ENCODE results near the gene TUBD1.

Gene TUBD1

DNA sequence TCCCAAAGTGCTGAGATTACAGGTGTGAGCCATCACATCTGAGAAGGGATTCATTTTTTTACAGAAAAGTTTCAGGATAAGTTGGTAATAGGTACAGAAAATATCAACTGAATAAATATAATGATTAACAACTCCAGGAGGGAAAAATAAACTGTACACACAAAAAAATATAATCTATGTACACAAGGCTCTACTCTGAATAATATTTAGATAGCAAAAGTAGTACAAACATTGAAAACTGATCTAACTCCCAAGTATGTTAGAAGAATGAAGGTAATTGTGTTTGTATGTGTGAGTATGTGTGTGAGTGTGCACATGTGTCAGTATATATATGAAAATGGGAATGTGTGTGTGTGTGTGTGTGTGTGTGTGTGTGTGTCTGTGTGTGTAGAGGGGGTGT, 20.4 kb downstream of the TUBD1 start:
- no peak for ATAC-seq
- TF ChIP-seq ESRRG (CRISPR knock-in tag; IDR thresholded peaks at IDR 0.05): no peak
- no peak for TF ChIP-seq ZFP30 (CRISPR knock-in tag; IDR thresholded peaks at IDR 0.05)
- TF ChIP-seq BACH2 (CRISPR knock-in tag; IDR thresholded peaks at IDR 0.05; ENCODE audit: borderline replicate concordance): no peak
- no peak for TF ChIP-seq ZNF70 (CRISPR knock-in tag; IDR thresholded peaks at IDR 0.05)
- TF ChIP-seq TCF4 (CRISPR knock-in tag; IDR thresholded peaks at IDR 0.05; ENCODE audit: borderline replicate concordance): no peak
- TF ChIP-seq, protein P1, sequence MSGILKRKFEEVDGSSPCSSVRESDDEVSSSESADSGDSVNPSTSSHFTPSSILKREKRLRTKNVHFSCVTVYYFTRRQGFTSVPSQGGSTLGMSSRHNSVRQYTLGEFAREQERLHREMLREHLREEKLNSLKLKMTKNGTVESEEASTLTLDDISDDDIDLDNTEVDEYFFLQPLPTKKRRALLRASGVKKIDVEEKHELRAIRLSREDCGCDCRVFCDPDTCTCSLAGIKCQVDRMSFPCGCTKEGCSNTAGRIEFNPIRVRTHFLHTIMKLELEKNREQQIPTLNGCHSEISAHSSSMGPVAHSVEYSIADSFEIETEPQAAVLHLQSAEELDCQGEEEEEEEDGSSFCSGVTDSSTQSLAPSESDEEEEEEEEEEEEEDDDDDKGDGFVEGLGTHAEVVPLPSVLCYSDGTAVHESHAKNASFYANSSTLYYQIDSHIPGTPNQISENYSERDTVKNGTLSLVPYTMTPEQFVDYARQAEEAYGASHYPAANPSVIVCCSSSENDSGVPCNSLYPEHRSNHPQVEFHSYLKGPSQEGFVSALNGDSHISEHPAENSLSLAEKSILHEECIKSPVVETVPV (CRISPR knock-in tag; IDR thresholded peaks at IDR 0.05): no peak
- TF ChIP-seq ZNF565 (CRISPR knock-in tag; conservative IDR thresholded peaks at IDR 0.05; ENCODE audit: low read depth): no peak
- no peak for TF ChIP-seq ISL1 (CRISPR knock-in tag; IDR thresholded peaks at IDR 0.05)
- no peak for TF ChIP-seq ZFP3 (CRISPR knock-in tag; IDR thresholded peaks at IDR 0.05)
- no peak for TF ChIP-seq SNAI2 (CRISPR knock-in tag; IDR thresholded peaks at IDR 0.05)
- TF ChIP-seq, protein P2, sequence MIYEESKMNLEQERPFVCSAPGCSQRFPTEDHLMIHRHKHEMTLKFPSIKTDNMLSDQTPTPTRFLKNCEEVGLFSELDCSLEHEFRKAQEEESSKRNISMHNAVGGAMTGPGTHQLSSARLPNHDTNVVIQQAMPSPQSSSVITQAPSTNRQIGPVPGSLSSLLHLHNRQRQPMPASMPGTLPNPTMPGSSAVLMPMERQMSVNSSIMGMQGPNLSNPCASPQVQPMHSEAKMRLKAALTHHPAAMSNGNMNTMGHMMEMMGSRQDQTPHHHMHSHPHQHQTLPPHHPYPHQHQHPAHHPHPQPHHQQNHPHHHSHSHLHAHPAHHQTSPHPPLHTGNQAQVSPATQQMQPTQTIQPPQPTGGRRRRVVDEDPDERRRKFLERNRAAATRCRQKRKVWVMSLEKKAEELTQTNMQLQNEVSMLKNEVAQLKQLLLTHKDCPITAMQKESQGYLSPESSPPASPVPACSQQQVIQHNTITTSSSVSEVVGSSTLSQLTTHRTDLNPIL (CRISPR knock-in tag; IDR thresholded peaks at IDR 0.05; ENCODE audit: low read depth): no peak
- TF ChIP-seq, protein P3, sequence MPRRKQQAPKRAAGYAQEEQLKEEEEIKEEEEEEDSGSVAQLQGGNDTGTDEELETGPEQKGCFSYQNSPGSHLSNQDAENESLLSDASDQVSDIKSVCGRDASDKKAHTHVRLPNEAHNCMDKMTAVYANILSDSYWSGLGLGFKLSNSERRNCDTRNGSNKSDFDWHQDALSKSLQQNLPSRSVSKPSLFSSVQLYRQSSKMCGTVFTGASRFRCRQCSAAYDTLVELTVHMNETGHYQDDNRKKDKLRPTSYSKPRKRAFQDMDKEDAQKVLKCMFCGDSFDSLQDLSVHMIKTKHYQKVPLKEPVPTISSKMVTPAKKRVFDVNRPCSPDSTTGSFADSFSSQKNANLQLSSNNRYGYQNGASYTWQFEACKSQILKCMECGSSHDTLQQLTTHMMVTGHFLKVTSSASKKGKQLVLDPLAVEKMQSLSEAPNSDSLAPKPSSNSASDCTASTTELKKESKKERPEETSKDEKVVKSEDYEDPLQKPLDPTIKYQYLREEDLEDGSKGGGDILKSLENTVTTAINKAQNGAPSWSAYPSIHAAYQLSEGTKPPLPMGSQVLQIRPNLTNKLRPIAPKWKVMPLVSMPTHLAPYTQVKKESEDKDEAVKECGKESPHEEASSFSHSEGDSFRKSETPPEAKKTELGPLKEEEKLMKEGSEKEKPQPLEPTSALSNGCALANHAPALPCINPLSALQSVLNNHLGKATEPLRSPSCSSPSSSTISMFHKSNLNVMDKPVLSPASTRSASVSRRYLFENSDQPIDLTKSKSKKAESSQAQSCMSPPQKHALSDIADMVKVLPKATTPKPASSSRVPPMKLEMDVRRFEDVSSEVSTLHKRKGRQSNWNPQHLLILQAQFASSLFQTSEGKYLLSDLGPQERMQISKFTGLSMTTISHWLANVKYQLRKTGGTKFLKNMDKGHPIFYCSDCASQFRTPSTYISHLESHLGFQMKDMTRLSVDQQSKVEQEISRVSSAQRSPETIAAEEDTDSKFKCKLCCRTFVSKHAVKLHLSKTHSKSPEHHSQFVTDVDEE (CRISPR knock-in tag; IDR thresholded peaks at IDR 0.05): no peak
- TF ChIP-seq ZC3H10 (CRISPR knock-in tag; IDR thresholded peaks at IDR 0.05): no peak
- TF ChIP-seq ZNF8 (CRISPR knock-in tag; IDR thresholded peaks at IDR 0.05): no peak
- TF ChIP-seq CSDC2 (CRISPR knock-in tag; IDR thresholded peaks at IDR 0.05): no peak
- TF ChIP-seq OSR1 (CRISPR knock-in tag; IDR thresholded peaks at IDR 0.05): no peak
- no peak for TF ChIP-seq TOX (CRISPR knock-in tag; IDR thresholded peaks at IDR 0.05; ENCODE audit: borderline replicate concordance)
- TF ChIP-seq PPARA (CRISPR knock-in tag; IDR thresholded peaks at IDR 0.05; ENCODE audit: borderline replicate concordance): no peak
- TF ChIP-seq, protein P4, sequence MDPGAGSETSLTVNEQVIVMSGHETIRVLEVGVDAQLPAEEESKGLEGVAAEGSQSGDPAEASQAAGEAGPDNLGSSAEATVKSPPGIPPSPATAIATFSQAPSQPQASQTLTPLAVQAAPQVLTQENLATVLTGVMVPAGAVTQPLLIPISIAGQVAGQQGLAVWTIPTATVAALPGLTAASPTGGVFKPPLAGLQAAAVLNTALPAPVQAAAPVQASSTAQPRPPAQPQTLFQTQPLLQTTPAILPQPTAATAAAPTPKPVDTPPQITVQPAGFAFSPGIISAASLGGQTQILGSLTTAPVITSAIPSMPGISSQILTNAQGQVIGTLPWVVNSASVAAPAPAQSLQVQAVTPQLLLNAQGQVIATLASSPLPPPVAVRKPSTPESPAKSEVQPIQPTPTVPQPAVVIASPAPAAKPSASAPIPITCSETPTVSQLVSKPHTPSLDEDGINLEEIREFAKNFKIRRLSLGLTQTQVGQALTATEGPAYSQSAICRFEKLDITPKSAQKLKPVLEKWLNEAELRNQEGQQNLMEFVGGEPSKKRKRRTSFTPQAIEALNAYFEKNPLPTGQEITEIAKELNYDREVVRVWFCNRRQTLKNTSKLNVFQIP (CRISPR knock-in tag; IDR thresholded peaks at IDR 0.05; ENCODE audit: borderline replicate concordance, low read depth): no peak

DNA sequence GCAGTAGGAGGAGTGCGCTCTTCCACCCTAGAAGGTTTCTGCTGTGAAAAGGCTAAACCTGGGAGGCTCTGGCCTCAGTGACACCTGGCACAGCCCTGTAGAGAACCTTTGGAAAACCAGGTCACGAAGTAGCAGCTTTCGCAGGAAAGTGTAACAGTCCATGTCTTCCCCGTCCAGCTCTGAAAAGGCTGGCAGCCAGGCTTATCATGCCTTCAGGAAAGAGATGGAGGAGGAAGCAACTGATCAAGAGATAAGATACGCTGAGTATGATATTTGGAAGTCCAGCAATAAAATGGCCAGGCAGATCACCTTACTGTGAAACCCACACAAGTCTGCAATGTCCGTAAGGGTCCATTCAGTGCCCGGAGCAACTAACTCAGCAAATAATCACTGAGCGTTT, 22.3 kb downstream of the TUBD1 start:
- no peak; the same call in 1 of the 3 replicates for ATAC-seq
- TF ChIP-seq ZC3H10 (CRISPR knock-in tag; IDR thresholded peaks at IDR 0.05) (no peak), ZNF70 (CRISPR knock-in tag; IDR thresholded peaks at IDR 0.05) (no peak), OSR1 (CRISPR knock-in tag; IDR thresholded peaks at IDR 0.05) (no peak), SNAI2 (CRISPR knock-in tag; IDR thresholded peaks at IDR 0.05) (no peak), BACH2 (CRISPR knock-in tag; IDR thresholded peaks at IDR 0.05; ENCODE audit: borderline replicate concordance) (no peak), ZFP30 (CRISPR knock-in tag; IDR thresholded peaks at IDR 0.05) (no peak), ISL1 (CRISPR knock-in tag; IDR thresholded peaks at IDR 0.05) (no peak), ZNF8 (CRISPR knock-in tag; IDR thresholded peaks at IDR 0.05) (no peak), ZFP3 (CRISPR knock-in tag; IDR thresholded peaks at IDR 0.05) (no peak), TOX (CRISPR knock-in tag; IDR thresholded peaks at IDR 0.05; ENCODE audit: borderline replicate concordance) (no peak)
- TF ChIP-seq, protein P3 (CRISPR knock-in tag; IDR thresholded peaks at IDR 0.05): no peak
- TF ChIP-seq, protein P4 (CRISPR knock-in tag; IDR thresholded peaks at IDR 0.05; ENCODE audit: borderline replicate concordance, low read depth): no peak
- TF ChIP-seq, protein P1 (CRISPR knock-in tag; IDR thresholded peaks at IDR 0.05): no peak

Measured in SK-N-SH treated with all-trans-retinoic acid at 6 μM for 48 hours (cell line).